Epithelial cell of proximal tubule (primary cell): ENCODE results near the gene DDX31. TPM values are rescaled to one million over a fixed set of nuclear protein-coding genes. Genes with fewer than 3 reads are reported as not detected.

Source experiments
- DNase-seq: peaks from one replicate; pipeline ENCODE4 v3.0.0-alpha.2; 2011; ENCODE audit warnings: low read depth
- H3K4me3 ChIP-seq: 2 replicates; pipeline ENCODE4 v1.5.1; 2011; ENCODE audit warnings: low read depth, mild to moderate bottlenecking, low read length
- total RNA-seq: library from RNA; depleted of rRNA; stranded (reverse); fragments of >200 nt; gene quantifications from 2 replicates; pipeline ENCODE4 v1.2.3, GENCODE V29; 2015
- TF ChIP-seq, protein P1 (sequence below): conservative IDR thresholded peaks from 2 replicates; pipeline ENCODE4 v1.5.1; 2012; ENCODE audit warnings: low read depth, mild to moderate bottlenecking, low read length

The DDX31 gene
- total RNA-seq, 1 donor from 2014 or later, result 8.1 TPM

DNA sequence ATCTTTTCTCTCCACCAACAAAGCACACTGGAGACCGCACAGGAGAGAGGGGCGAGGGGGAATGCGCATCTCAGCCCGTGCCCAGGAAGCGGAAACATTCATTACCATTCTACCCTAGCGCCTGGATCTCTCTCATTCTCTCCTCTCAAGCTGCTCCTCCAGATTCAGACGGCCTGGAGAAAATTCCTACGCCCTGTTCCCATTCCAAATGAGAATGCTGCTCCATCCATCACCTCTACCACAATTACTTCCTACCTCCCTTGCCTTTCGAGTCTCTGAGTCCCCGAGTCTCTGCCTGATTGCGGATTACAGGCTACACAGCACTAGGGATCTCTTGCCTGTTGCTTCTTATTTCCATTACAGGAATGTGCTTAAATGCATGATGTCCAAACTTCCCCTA lies 6.7 kb downstream of the DDX31 start:
- TF ChIP-seq, protein P1, sequence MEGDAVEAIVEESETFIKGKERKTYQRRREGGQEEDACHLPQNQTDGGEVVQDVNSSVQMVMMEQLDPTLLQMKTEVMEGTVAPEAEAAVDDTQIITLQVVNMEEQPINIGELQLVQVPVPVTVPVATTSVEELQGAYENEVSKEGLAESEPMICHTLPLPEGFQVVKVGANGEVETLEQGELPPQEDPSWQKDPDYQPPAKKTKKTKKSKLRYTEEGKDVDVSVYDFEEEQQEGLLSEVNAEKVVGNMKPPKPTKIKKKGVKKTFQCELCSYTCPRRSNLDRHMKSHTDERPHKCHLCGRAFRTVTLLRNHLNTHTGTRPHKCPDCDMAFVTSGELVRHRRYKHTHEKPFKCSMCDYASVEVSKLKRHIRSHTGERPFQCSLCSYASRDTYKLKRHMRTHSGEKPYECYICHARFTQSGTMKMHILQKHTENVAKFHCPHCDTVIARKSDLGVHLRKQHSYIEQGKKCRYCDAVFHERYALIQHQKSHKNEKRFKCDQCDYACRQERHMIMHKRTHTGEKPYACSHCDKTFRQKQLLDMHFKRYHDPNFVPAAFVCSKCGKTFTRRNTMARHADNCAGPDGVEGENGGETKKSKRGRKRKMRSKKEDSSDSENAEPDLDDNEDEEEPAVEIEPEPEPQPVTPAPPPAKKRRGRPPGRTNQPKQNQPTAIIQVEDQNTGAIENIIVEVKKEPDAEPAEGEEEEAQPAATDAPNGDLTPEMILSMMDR, result no peak
- no peak for DNase-seq

DNA sequence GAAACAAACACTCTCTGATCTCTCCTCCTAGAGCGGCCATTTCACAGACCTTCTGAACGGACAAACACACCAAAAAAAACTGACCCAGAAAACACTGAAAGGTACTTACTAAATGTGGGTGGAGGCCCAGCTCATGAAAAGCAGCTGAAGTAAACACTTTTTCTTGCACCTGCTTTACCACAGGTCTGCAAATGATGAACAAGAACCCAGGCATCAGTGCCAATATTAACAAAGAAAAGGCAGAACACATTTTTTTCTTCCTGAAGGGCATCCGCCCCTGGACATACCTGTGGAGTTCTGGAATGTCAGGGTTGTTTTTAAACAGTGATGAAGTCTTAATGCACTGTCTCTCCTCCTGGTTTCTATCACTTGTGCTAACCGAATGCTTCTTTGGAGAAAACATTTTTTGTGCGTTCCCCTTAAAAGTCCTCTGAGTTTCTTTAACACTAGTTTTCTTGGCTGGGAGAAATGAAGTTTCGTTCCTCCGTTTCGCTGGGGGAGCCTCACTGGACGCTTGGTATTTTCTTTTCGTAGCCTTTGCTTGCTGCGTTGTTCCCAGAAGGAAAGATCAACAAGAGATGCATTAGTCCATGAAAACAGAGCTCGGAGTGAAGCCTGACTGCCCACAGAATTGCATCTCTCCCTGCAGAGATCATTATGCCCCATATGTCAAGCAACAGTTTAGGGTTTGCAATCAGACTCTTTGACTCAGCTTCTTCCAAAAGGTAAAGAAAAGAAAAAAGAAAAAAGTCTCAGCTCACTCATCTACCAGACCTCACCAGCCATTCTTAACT lies 7.4 kb downstream of the DDX31 start:
- no peak overlapping the region for H3K4me3 ChIP-seq
- no peak for DNase-seq
- TF ChIP-seq, protein P1, result no peak

More for the DNA sequence above, 6.7 kb downstream of the DDX31 start:
- no peak overlapping the region for H3K4me3 ChIP-seq

DNA sequence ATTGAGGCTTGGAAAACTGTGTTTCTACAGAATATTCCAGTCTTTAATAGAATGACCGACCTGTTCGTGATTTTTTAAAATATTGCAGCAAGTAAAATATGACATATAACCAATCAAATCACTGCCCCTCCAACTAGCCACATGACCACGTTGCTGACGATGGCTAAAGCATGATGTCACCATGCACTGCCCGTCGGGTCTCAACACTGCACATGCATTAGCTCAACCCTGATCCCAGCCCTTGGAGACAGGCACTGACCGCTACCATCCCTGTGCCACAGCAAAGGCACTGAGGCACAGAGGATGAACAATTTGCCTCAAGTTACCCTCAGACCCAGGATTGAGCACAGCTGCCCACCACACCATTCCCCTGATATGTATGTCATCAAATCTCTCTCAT lies 13.5 kb downstream of the DDX31 start:
- TF ChIP-seq, protein P1, result no peak

DNA sequence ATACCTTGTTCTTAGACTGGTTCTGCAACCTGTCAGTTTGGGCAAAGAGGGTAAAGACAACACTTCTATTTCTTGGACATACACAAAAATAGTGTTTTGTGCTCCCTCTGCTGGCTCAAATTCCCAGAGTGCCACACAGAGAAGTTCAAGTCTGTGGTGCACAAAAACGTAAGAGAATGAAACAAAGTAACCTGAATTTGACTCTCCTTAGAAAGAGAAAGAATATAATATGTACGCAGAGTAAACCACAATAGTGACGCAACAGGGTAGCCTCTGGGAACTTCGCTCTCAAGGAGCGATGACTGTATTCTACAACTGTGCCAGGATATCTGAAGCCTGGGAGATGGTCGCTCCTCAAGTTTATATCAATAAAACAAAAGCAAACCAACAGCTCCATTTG lies 18.5 kb downstream of the DDX31 start:
- DNase-seq, result no peak
- no peak overlapping the region for H3K4me3 ChIP-seq
- TF ChIP-seq, protein P1, result peak; percentile 57

More for the DNA sequence above, 13.5 kb downstream of the DDX31 start:
- no peak for DNase-seq
- no peak overlapping the region for H3K4me3 ChIP-seq

DNA sequence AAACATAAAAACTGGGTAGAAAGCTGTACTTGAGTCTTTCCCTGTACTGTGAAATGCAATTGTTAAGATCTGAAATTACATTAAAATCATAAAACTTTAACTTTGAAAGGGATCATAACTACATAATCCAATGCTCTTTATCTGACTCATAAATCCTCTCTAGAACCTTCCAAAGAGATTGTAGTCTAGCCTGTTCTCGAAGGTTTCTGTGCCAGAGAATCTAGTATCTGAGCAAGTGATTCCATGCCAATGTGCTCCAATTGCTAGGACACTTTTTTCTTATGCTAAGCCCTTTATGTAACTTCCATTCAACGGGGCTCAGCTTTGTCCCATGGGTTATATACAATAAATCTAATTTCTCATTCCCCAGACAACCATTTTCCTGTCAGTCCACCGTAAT lies 21.1 kb downstream of the DDX31 start:
- TF ChIP-seq, protein P1, result no peak
- DNase-seq, result no peak

DNA sequence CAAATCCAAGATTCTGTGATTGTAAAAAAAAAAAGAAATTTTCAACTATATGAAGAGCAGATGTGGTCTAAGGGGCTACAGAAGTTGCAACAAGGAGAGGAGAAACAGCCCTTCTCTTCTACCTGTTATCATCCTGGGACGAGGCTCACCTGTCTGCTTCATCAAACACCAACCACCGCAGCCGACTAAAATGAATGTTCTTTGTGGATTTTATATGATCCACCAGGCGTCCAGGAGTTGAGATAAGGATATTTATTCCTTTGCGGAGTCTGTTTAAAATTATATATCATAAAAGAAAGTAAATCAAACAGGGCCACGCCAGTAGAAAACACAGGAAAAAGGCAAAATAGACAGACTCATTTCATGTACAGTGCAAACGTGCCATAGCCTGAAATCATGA lies 21.5 kb downstream of the DDX31 start:
- TF ChIP-seq, protein P1, result no peak
- no peak for DNase-seq
- no peak overlapping the region for H3K4me3 ChIP-seq

More for the DNA sequence above, 21.1 kb downstream of the DDX31 start:
- H3K4me3 ChIP-seq, result no peak overlapping the region

DNA sequence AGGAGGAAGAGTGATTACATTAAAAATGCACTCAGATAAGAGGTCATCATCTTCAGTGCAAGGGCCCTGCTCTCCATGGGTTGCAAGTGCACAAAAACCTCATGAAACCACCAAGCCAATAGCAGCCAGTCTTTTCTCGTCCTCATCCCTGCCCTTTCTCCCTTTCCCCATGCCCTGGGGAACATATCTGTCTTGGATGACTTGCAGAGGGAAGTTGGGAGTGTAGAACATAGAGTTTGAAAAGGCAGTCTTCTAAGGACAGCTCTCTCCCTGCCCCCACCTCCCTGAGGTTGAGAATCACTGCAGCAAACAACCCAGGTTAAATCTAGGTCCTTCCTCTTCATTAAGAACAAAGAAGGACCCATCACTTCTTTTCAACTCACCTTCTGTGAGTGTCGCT lies 22.0 kb downstream of the DDX31 start:
- no peak overlapping the region for H3K4me3 ChIP-seq
- TF ChIP-seq, protein P1, result no peak
- DNase-seq, result no peak
